Upper lobe of right lung (tissue), 1 donor: ENCODE measurements around the gene ALG1. TPM values are rescaled to one million over a fixed set of nuclear protein-coding genes. Genes with fewer than 3 reads are reported as not detected.
"Not testable (repeated sequence)": the region's sequence is repeated elsewhere in the genome, so short reads cannot be mapped to it uniquely, and the experiment has no call there.

ENCODE experiments used
- ATAC-seq: fragments of 200-7000 bp; cut with Tn5 transposase; one replicate; pipeline ENCODE4 v1.9.1; 2020; ENCODE audit warnings: mild to moderate bottlenecking, moderate library complexity
- DNase-seq: peaks from one replicate; pipeline ENCODE4 v3.0.0-alpha.2; 2020
- H3K27ac ChIP-seq: fragments of 200-600 bp; one replicate; pipeline ENCODE4 v1.8.0; 2022
- H3K27me3 ChIP-seq: fragments of 200-600 bp; one replicate; pipeline ENCODE4 v1.8.0; 2022; ENCODE audit warnings: mild to moderate bottlenecking
- H3K36me3 ChIP-seq: fragments of 200-600 bp; one replicate; pipeline ENCODE4 v1.8.0; 2022
- H3K4me1 ChIP-seq: fragments of 200-600 bp; one replicate; pipeline ENCODE4 v1.8.0; 2022
- H3K4me3 ChIP-seq: fragments of 200-600 bp; one replicate; pipeline ENCODE4 v1.8.0; 2022; ENCODE audit warnings: mild to moderate bottlenecking
- H3K9me3 ChIP-seq: fragments of 200-600 bp; one replicate; pipeline ENCODE4 v1.8.0; 2022
- intact Hi-C: fragments of 100-400 bp; cut with DNase I; formaldehyde crosslinking; loops from one replicate; pipeline ENCODE4 v1.11.0; 2022
- total RNA-seq: library from RNA; stranded (reverse); fragmentation: NEBNext Ultra II Directional; extraction: Animal tissue kit (Norgen Biotek cat#: 25700); gene quantifications from one replicate; pipeline ENCODE4 v1.2.1, GENCODE V29; 2021
- TF ChIP-seq, protein P1 (sequence below): fragments of 200-600 bp; IDR thresholded peaks from one replicate; pipeline ENCODE4 v1.8.0; 2022; ENCODE audit warnings: antibody characterized with exemption
- donor health status: DM: no; HTN: yes; CAD: no; lungs with severe emphysema.

The ALG1 gene
- total RNA-seq, 1 donor from 2014 or later = 26.4 TPM

GRCh38 chr16:5040451-5040850, 31.2 kb upstream of the ALG1 start:
- intact Hi-C loops = no loop called here
- H3K27me3 ChIP-seq = no peaks in the 10 kb centered on the region
- ATAC-seq (no peak), DNase-seq (no peak)
- TF ChIP-seq, protein P1, sequence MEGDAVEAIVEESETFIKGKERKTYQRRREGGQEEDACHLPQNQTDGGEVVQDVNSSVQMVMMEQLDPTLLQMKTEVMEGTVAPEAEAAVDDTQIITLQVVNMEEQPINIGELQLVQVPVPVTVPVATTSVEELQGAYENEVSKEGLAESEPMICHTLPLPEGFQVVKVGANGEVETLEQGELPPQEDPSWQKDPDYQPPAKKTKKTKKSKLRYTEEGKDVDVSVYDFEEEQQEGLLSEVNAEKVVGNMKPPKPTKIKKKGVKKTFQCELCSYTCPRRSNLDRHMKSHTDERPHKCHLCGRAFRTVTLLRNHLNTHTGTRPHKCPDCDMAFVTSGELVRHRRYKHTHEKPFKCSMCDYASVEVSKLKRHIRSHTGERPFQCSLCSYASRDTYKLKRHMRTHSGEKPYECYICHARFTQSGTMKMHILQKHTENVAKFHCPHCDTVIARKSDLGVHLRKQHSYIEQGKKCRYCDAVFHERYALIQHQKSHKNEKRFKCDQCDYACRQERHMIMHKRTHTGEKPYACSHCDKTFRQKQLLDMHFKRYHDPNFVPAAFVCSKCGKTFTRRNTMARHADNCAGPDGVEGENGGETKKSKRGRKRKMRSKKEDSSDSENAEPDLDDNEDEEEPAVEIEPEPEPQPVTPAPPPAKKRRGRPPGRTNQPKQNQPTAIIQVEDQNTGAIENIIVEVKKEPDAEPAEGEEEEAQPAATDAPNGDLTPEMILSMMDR = no peak
- H3K36me3 ChIP-seq = no peaks in the 10 kb centered on the region
- no peak overlapping the region for H3K4me3 ChIP-seq
- no peaks in the 10 kb centered on the region for H3K9me3 ChIP-seq
- no peak overlapping the region for H3K27ac ChIP-seq
- H3K4me1 ChIP-seq = no peaks in the 10 kb centered on the region

GRCh38 chr16:5041600-5042133, 30.0 kb upstream of the ALG1 start:
- no peaks in the 10 kb centered on the region for H3K4me1 ChIP-seq
- DNase-seq (no peak), ATAC-seq (no peak)
- H3K9me3 ChIP-seq = no peaks in the 10 kb centered on the region
- H3K27me3 ChIP-seq = no peaks in the 10 kb centered on the region
- H3K36me3 ChIP-seq = no peaks in the 10 kb centered on the region
- H3K4me3 ChIP-seq = no peak overlapping the region
- no peak overlapping the region for H3K27ac ChIP-seq
- TF ChIP-seq, protein P1 = no peak
- intact Hi-C loops = no loop called here

GRCh38 chr16:5042574-5043171, 29.0 kb upstream of the ALG1 start:
- ATAC-seq (no peak), DNase-seq (peak; percentile 22)
- Histone ChIP-seq H3K4me3 (no peak overlapping the region), H3K4me1 (no peaks in the 10 kb centered on the region), H3K27ac (no peak overlapping the region), H3K36me3 (no peaks in the 10 kb centered on the region), H3K27me3 (no peaks in the 10 kb centered on the region), H3K9me3 (no peaks in the 10 kb centered on the region)
- TF ChIP-seq, protein P1 = no peak
- intact Hi-C loops = no loop called here

DNA sequence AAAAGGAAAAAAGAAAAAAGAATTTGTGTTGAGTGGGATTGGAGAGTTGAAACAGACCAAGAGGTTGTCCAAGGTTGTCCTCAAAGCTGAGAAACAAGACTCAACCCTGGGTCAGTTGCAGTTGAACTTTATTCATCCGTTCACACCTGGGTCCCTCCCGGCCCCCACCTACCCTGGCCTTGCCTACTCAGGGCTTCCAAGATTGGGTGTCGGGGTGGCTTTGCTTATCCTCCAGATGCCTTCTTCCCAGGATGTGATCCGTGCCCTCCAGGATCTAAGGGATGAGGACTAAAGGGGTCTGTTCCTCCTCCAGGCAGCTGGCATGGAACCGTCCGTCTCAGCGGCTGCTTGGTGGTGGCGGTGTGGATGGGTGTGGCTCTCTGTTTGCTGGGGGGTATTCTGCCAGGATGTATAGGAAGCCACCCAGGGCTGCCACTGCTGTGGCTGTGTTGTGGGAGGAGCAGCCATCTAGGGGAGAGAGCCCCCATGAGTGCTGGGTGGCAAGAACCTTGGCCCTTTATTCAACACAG, 27.6 kb upstream of the ALG1 start:
- DNase-seq = peak; percentile 42
- no peak overlapping the region for H3K4me3 ChIP-seq

DNA sequence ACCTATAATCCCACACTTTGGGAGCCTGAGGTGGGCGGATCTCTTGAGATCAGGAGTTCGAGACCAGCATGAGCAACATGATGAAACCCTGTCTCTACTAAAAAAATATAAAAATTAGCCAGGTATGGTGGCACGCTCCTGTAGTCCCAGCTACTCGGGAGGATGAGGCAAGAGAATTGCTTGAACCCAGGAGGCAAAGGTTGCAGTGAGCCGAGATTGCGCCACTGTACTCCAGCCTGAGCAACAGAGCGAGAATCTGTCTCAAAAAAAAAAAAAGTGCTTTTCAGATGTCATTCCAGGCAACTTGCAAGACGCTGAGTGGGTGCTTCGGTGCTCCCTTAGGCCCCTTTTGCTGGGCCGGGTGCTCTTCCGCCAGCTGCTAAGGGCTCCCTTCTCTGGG, 27.1 kb upstream of the ALG1 start:
- H3K4me1 ChIP-seq, DNase-seq, H3K9me3 ChIP-seq, intact Hi-C loops, H3K36me3 ChIP-seq, H3K27ac ChIP-seq, ATAC-seq, H3K27me3 ChIP-seq, H3K4me3 ChIP-seq: not testable (repeated sequence)

More for the DNA sequence above, 27.6 kb upstream of the ALG1 start:
- no peaks in the 10 kb centered on the region for H3K27me3 ChIP-seq
- no peaks in the 10 kb centered on the region for H3K9me3 ChIP-seq
- TF ChIP-seq, protein P1 = no peak
- H3K4me1 ChIP-seq = no peaks in the 10 kb centered on the region
- H3K36me3 ChIP-seq = no peaks in the 10 kb centered on the region
- no peak overlapping the region for H3K27ac ChIP-seq
- intact Hi-C loops = no loop called here
- no peak for ATAC-seq

GRCh38 chr16:5045499-5046115, 26.0 kb upstream of the ALG1 start:
- H3K27me3 ChIP-seq = no peaks in the 10 kb centered on the region
- TF ChIP-seq, protein P1 = no peak
- H3K4me1 ChIP-seq = no peaks in the 10 kb centered on the region
- no peaks in the 10 kb centered on the region for H3K9me3 ChIP-seq
- no peak overlapping the region for H3K27ac ChIP-seq
- no peak for ATAC-seq
- intact Hi-C loops = no loop called here
- H3K4me3 ChIP-seq = no peak overlapping the region
- DNase-seq = peak; percentile 49
- no peaks in the 10 kb centered on the region for H3K36me3 ChIP-seq
